ENCODE measurements around the gene HERPUD1. TPM values are rescaled to one million over a fixed set of nuclear protein-coding genes. Genes with fewer than 3 reads are reported as not detected.

HERPUD1 gene
- total RNA-seq, 1 experiment from 2014 or later: 30.8 TPM

- ChIA-PET POLR2A (interaction anchor here (0.6 to 1.2 kb wide), 6 partner anchors 20 to 334 kb away, joined by 3 to 4 read pairs (median 4); no protein-coding TSS in a partner anchor), CTCF (interaction anchor here (0.7 to 2.4 kb wide), 6 partner anchors 34 to 284 kb away, joined by 3 to 10 read pairs (median 4); no protein-coding TSS in a partner anchor)
- DNase-seq (ENCODE audit: low spot score): peak; percentile 39
Observed at GRCh38 chr16:56930486-56931270, 1.3 kb upstream of the HERPUD1 start.

More at GRCh38 chr16:56930486-56931270, 1.3 kb upstream of the HERPUD1 start:
- H3K4me1 Mint-ChIP-seq: peaks cover 26% of the 10 kb centered on the region
- TF ChIP-seq MLX (CRISPR knock-in tag; IDR thresholded peaks at IDR 0.05) (no peak), MYBL2 (CRISPR knock-in tag; IDR thresholded peaks at IDR 0.05) (no peak), ETV6 (CRISPR knock-in tag; IDR thresholded peaks at IDR 0.05) (no peak), RELA (CRISPR knock-in tag; IDR thresholded peaks at IDR 0.05; ENCODE audit: borderline replicate concordance) (no peak), ZBTB21 (CRISPR knock-in tag; IDR thresholded peaks at IDR 0.05; ENCODE audit: borderline replicate concordance) (no peak), AFF4 (CRISPR knock-in tag; IDR thresholded peaks at IDR 0.05; ENCODE audit: borderline replicate concordance) (no peak), FOXP4 (CRISPR knock-in tag; IDR thresholded peaks at IDR 0.05) (no peak), ZBTB43 (CRISPR knock-in tag; IDR thresholded peaks at IDR 0.05) (no peak), FOXP1 (CRISPR knock-in tag; IDR thresholded peaks at IDR 0.05; ENCODE audit: borderline replicate concordance) (no peak), ELF4 (CRISPR knock-in tag; IDR thresholded peaks at IDR 0.05; ENCODE audit: low read depth) (no peak), NR1H2 (CRISPR knock-in tag; IDR thresholded peaks at IDR 0.05) (no peak), E2F4 (CRISPR knock-in tag; IDR thresholded peaks at IDR 0.05; ENCODE audit: borderline replicate concordance, low read depth) (no peak), SP1 (CRISPR knock-in tag; conservative IDR thresholded peaks at IDR 0.05) (no peak), ZNF219 (CRISPR knock-in tag; IDR thresholded peaks at IDR 0.05; ENCODE audit: borderline replicate concordance) (no peak), GABPB1 (CRISPR knock-in tag; IDR thresholded peaks at IDR 0.05) (no peak)
- H3K27me3 Mint-ChIP-seq (ENCODE audit: low read depth): no peaks in the 10 kb centered on the region
- H3K4me3 Mint-ChIP-seq: peak overlapping the region; percentile 62
- no peaks in the 10 kb centered on the region; the same call in 1 of the 2 replicates for H3K9me3 Mint-ChIP-seq
- peak overlapping the region; percentile 92; the same call in 1 of the 2 replicates for H3K27ac Mint-ChIP-seq
- no peak for ATAC-seq
- H3K36me3 Mint-ChIP-seq: peaks cover 8% of the 10 kb centered on the region

All from WTC11 (cell line).